Mammary epithelial cell (primary cell): Measurements from ENCODE around the gene RTL10.

ENCODE experiments used
- CTCF ChIP-seq, 2 donors: IDR thresholded peaks in 1 of 2; conservative IDR thresholded peaks in 1 of 2; 2 replicates each; pipeline ENCODE4 v1.5.1; 2011 to 2012; ENCODE audit warnings: inconsistent platforms in 2 of 2, low read length in 2 of 2, mild to moderate bottlenecking in 2 of 2, control low read depth in 1 of 2, low read depth in 1 of 2; ENCODE audit not compliant: insufficient read depth in 1 of 2; ENCODE audit errors: extremely low read depth in 1 of 2
- EZH2 ChIP-seq: IDR thresholded peaks from 2 replicates; pipeline ENCODE4 v1.6.1; 2012; ENCODE audit warnings: low read length, inconsistent platforms, borderline replicate concordance

DNA sequence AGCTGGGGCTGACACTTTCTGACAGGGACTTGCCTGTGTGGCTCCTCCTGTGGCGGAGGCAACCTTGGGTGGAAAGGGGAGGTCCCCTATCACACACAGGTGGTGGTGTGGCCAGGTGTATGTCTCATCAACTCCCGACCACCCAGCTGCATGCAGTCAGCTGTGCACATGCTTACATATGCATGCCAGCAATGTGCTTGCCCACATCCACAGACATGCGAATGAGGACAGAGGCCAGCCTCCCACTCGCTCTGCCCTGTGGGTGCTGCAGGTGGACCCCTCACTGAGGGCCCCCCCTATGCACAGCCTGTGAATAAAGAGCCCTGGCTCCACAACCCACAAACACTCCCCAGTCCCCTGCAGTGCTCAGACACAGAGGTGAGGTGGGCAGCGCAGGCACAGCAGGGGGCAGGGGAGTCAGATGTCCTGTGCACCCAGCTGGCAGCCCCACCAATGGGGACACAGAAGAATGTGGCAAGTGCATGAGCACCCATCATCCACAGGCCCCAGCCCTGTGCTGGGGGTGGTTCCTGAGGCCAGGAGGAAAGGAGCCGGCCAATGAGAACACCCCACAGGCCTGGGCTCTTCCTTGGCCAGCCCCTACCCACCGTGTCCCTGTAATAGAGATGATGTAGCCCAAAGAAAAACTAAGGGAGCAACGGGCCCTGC lies 9.5 kb downstream of the RTL10 start:
- TF ChIP-seq EZH2 (no peak), CTCF (conservative IDR thresholded peaks at IDR 0.05 in 1 of 2, IDR thresholded peaks at IDR 0.05 in 1 of 2; ENCODE audit: extremely low read depth in 1 of 2, insufficient read depth in 1 of 2, low read depth in 1 of 2, low read length in 2 of 2) (no peak)
